ENCODE results near the gene DENND10. TPM values are rescaled to one million over a fixed set of nuclear protein-coding genes. Genes with fewer than 3 reads are reported as not detected.

Gene DENND10
- total and polyA plus RNA-seq, 2 experiments from 2014 or later: 41.4 to 41.8 TPM

GRCh38 chr10:119162452-119163092 lies 58.7 kb downstream of the DENND10 start (continued):
- no peak for TF ChIP-seq REST (IDR thresholded peaks at IDR 0.05; ENCODE audit: unreplicated experiment)
- no peak for TF ChIP-seq CTCF (conservative IDR thresholded peaks at IDR 0.05; ENCODE audit: low read depth in 2 of 2)

- H3K4me3 Mint-ChIP-seq: peak within 1 kb of the TSS; percentile 88
- peaks cover 28% of the 10 kb centered on the region for H3K36me3 ChIP-seq (ENCODE audit: insufficient read depth)
- no peaks in the 10 kb centered on the region for H3K9me2 ChIP-seq (ENCODE audit: insufficient read depth)
- H3K9me3 Mint-ChIP-seq: no peaks in the 10 kb centered on the region
- H3K4me3 ChIP-seq: peak within 1 kb of the TSS; percentile 90
- peaks cover 48% of the 10 kb centered on the region for H3K36me3 Mint-ChIP-seq (ENCODE audit: low read depth)
- H3K27me3 ChIP-seq (ENCODE audit: insufficient read depth): no peaks in the 10 kb centered on the region
- peaks cover 20% of the 10 kb centered on the region; the same call in 1 of the 2 replicates for H3F3A ChIP-seq (replicated peaks; ENCODE audit: low read depth)
- peaks cover 9% of the 10 kb centered on the region for H3K27me3 Mint-ChIP-seq (ENCODE audit: insufficient read depth, low read depth, poor library complexity)
- peak; percentile 78 for ATAC-seq
- H3K4me1 Mint-ChIP-seq: peaks cover 11% of the 10 kb centered on the region
- peak within 1 kb of the TSS; percentile 91 for H2AFZ ChIP-seq
- H3K27ac Mint-ChIP-seq: peak within 1 kb of the TSS; percentile 48; the same call in 1 of the 2 replicates
- H3K79me2 ChIP-seq (replicated peaks; ENCODE audit: insufficient read depth): peaks cover 4% of the 10 kb centered on the region
- H3K4me1 ChIP-seq (ENCODE audit: insufficient read depth): peaks cover 13% of the 10 kb centered on the region
- DNase-seq (ENCODE audit: low spot score): peak; percentile 67
- H3K4me2 ChIP-seq: peak within 1 kb of the TSS; percentile 95
- peaks cover 13% of the 10 kb centered on the region for H4K20me1 ChIP-seq (replicated peaks; ENCODE audit: insufficient read depth)
- no peak within 1 kb of the TSS; the same call in 1 of the 2 replicates for H3K27ac ChIP-seq (ENCODE audit: low read depth)
- TF ChIP-seq ZNF462 (CRISPR knock-in tag; IDR thresholded peaks at IDR 0.05) (no peak), REST (IDR thresholded peaks at IDR 0.05; ENCODE audit: unreplicated experiment) (no peak), POLR2AphosphoS5 (IDR thresholded peaks at IDR 0.05; ENCODE audit: low read depth) (peak; percentile 55), STAT1 (IDR thresholded peaks at IDR 0.05; ENCODE audit: unreplicated experiment) (no peak), EZH2phosphoT487 (IDR thresholded peaks at IDR 0.05; ENCODE audit: unreplicated experiment) (no peak)
These were observed 61.5 kb downstream of the DENND10 start, which contains the start of gene SFXN4 for GRCh38 chr10:119165171-119166117. TSS of gene SFXN4 (minus strand) at chr10:119165714. CDS start at chr10:119165647, 67 bp downstream.

Data from GM23338 (cell line).